ENCODE results near the gene TUBB4A.

The TUBB4A gene

DNA sequence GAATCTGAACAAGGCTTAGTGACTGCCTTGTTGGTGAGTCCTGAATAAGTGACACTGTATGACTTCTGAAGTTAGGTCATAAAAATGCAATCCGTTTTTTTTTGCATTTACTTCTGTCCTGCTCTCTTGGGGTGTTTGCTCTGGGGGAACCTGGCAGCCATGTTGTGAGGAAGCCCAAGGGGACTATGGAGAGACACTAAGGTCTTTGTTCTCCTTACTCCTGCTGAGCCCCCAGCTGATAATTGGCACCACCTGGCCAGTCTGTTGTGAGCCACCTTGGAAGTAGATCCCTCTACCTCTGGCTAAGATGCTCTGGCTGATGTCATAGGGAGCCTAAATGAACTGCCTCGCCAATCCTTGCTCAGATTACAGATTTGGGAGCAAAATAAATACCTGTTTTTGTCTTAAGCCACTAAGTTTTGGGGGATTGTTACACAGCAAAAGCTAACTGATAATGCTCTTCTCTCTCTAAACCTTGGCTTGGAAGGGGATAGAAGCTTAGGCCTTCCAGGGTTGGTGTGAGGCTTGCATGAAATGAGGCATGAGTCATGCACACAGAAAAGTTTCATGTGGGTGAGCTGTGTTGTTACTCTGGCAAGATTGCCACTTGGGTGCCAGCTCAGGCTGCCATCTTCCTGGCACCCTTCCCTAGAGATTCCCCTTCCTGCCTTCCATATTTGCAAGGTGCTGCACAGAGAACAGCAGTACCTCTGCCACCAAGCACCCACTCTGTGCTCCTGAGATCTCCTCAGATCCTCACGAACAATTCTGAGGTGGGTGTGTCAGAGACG lies 10.1 kb downstream of the TUBB4A start:
- no peak for FAIRE-seq

GRCh38 chr19:6490134-6490533 lies 12.0 kb downstream of the TUBB4A start:
- no peak for FAIRE-seq

GRCh38 chr19:6489278-6490061 lies 12.6 kb downstream of the TUBB4A start:
- FAIRE-seq = no peak

- no peak for FAIRE-seq
Measured at GRCh38 chr19:6484831-6485230, 17.3 kb downstream of the TUBB4A start.

DNA sequence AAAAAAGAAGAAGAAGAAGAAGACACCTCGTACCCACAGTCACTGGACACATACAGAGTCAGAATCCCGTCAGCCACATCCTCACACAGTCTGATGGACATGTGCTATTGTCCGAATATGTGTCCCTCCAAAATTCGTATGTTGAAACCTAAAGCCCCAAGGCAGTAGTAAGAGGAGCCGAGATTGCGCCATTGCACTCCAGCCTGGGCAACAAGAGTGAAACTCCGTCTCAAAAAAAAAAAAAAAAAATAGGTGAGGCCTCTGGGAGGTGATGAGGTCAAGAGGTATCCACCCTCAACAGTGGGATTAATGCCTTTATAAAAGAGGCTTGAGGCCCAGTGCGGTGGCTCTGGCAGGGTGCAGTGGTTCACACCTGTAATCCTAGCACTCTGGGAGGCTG lies 17.9 kb downstream of the TUBB4A start:
- FAIRE-seq = no peak

GRCh38 chr19:6483235-6483634 lies 18.9 kb downstream of the TUBB4A start:
- no peak for FAIRE-seq

DNA sequence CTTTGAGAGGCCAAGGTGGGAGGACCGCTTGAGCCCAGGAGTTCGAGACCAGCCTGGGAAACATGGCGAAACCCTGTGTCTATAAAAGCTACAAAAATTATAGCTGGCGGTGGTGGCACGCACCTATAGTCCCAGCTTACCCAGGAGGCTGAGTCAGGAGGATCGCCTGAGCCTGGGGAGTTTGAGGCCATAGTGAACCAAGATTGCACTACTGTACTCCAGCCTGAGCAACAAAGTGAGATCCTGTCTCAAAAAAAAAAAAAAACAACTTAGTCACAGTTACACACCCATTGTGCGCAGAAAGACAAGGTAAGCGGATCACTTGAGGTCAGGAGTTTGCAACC lies 19.8 kb downstream of the TUBB4A start:
- FAIRE-seq = no peak

DNA sequence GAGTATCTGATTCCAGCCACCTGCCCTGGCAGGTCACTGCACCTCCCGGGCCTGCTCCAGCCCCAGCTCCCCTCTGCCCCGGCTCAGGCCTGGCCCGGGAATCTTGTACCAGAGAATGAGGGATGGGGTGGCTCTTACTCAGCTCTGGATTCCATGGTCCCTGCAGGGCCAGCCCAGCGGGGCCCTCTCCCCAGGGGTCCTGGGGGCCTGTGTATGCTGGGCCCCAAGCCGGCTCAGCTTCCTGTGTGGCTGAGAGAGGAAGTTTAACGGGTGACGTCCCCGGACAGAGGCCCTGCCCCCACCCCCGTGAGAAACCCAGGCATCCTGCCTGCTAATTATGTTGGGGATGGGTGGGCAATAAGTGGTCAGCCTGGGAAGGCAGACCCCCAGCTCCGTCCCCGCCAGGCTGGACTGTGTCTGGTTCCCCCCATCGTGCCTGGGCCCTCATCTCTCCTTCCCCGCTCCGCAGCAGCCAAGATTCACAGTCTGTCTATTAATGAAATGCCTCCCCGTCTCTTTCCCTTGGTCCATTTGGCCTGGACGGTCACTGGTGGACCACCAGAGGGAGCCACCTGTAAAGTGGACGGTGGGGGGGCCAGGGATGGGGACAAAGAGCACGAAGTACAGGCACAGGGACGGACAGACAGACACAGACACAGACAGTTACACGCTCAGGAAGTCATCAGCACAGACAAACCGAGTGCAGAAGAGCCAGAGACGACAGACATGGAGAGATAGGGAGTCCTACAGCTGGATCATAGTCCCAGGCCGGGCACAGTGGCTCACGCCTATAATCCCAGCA lies 20.4 kb downstream of the TUBB4A start, which contains the start of gene DENND1C:
Gene DENND1C (minus strand): TSS at position 247 of the 802 bp plus-strand sequence. CDS start 92 bp downstream, at position 155.
- no peak for FAIRE-seq

DNA sequence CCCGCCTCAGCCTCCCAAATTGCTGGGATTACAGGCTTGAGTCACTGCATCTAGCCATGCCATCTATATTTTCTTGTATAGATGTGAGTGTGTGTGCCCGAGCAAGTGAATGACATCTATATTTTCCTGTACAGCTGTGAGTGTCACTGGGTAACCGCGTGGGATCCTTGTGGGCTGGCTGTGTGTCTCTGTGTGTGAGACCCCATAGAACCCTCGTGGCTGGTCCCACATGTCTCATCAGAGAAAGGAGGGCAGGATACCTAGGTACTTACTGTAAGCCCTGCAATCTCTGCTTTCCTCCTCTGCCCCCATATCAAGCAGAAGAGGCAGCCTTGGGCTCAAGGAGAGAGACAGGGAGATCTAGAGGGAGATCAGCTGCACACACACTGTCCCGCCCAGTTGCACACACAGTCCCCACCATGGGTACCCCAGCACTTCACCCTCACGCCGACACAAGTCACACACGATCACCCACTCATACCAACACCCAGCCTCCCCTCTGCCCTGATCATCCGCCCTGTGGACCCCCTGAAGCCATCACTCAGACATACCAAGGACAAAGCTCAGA lies 21.2 kb downstream of the TUBB4A start:
- no peak for FAIRE-seq

GRCh38 chr19:6479836-6480398 lies 22.2 kb downstream of the TUBB4A start:
- no peak for FAIRE-seq

DNA sequence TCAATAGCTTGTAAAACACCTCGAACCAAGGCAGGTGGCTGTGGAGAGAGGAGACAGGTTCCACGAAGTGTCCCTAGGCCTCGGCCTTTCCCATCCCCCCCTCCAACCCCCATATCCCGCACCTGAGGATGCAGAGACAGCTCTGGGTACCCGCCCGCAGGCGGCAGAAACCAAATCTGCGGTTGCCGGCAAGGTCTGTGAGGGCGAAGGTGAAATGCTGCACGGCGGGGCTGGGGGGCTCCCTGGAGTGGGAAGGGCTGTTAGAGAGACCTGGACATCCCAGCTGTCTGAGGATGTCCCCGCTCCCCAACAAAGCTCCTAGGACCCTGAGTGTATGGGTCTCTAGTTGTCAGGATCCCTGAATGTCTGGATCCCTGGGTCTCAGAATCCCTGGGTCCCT lies 23.3 kb downstream of the TUBB4A start:
- no peak for FAIRE-seq

DNA sequence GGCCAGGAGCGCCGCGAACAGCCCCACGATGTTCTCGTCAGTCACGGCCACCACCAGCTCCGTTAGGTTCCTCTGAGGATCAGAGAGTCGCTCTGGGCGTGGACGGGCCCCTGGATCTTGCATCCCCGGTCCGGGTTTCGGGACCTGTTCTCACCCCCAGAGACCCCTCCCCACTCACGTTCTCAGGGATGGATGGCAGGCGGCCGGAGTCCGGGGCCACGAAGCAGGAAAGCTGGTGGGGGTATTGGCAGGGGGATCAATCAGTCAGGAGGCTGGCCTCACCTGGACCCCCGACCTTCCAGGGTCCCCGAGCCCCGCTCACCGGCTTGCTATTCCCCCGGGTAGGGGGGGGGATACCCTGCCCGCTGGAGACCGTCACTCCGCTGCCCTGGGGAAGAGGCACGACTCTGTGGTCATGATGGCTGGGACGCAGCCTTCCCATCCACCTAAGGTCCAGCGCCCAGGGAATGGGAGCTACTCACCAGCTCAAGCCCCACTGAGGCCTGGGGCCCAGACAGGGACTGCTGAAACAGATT lies 25.1 kb downstream of the TUBB4A start:
- no peak for FAIRE-seq

DNA sequence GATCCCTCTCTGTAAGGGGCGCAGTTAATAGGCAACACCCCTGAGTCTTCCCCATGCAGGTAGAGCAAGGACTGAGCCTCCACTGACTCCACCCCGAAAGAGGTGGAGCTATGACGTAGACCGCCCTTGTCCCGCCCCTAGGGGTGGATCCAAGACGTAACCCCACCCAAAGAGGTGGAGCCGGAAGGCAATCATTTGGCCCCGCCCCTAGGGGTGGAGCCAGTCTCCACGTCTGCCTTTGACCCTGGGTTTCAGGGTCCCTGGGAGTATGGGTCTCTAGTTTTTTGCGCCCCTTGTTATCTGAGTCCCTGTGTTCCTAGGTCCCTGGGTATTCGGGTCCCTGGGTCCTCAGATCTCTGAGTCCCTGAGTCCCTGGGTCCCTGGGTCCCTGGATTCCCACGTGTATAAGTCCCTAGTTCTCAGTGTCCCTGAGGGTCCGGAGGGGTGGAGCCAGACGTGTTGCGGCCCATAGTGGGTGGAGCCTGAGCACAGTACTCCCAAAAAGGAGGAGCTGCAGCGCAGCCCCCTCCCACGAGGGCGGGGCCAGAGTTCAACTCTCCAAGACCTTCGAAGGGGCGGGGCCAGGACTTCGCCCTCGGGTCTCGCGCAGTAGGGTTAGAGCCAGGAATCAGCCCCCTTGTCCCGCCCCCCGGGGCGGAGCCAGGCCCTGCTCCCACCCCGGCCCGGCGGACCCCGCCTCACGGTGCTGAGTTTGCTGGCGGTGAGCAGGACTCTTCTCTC lies 25.8 kb downstream of the TUBB4A start:
- FAIRE-seq = no peak

DNA sequence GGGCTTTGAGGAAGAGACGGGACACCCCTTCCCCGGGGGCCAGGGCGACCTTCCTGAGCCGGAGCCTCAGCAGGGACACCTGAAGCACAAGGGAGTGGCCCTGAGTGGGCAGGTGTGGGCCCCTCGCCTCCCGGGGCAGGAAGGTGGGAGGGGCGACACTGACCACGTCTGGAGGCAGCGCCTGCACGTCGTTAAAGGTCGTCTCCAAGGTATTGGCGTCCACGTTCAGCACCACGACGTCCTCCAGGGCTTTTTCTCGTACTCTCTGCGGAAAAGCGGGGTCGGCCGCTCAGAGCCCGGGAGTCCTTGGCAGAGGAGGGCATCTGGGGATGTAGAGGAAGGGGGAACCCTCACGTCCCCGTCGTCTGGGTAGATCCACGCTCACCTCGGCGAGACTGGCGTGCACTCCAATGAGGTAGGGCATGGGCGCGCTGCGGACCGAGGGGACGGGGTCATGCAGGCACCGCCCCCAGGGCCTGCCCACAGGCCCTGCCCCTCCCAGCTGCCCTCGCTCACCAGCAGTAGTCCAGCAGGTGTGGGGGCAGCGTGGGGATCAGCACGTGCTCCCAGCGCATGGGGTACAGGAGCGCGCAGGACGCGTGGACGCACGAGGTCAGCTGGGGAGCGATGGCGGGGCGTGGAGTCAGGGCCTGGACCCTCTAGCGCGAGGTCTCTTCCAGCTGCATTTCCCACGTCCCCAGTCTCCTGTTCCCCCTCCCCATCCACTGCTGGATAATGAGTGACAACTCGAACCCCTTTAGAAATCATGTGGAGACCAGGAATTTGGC lies 26.6 kb downstream of the TUBB4A start:
- no peak for FAIRE-seq

DNA sequence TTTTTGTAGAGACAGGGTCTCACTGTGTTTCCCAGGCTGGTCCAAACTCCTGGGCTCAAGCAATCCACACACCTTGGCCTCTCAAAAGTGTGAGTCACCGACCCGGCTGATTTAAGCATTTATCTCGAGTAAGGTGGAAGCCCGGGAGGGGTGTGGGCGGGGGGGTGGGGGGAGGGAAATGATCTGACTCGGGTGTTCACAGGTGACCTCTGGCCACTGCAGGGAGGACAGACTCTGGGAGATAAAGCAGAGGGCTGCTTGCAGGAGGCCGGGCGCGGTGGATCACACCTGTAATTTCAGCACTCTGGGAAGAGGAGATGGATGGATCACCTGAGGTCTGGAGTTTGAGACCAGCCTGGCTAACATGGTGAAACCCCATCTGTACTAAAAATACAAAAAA lies 28.5 kb downstream of the TUBB4A start:
- no peak for FAIRE-seq

DNA sequence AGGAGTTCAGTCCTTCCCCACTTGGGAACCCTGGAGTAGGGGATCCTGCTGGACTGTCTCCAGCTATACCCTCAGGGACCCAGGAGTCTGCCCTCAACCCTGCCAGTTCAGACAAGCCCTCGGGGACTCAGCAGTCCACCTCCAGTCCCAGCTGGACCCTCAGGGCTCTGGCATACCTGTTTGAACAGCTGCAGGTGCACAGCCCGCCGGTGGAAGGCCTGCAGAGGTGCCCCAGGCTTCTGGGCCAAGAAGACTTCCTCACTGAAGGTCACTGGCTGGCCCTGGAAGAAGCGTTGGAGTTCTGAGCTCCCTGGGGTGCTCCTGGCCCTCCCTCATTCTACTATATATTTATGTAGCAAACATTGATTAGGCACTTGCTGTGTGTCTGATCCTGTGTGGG lies 29.4 kb downstream of the TUBB4A start:
- FAIRE-seq = no peak

DNA sequence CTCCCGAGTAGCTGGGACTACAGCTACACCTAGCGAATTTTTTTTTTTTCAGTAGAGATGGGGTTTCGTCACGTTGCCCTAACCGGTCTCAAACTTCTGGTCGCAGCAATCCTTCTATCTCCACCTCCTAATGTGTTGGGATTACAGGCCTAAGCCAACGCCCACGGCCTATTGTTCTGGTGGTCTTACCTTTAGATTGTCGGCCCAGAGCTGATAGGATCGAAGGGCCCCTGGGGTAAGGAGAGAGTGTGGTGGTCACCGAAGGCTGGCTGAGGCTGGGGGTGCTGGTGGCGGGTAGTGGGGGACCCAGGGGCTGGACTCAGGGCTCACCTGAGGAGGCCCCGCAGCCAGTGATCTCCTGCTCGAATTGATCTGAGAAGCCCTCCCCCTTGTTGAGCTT lies 31.0 kb downstream of the TUBB4A start:
- no peak for FAIRE-seq

DNA sequence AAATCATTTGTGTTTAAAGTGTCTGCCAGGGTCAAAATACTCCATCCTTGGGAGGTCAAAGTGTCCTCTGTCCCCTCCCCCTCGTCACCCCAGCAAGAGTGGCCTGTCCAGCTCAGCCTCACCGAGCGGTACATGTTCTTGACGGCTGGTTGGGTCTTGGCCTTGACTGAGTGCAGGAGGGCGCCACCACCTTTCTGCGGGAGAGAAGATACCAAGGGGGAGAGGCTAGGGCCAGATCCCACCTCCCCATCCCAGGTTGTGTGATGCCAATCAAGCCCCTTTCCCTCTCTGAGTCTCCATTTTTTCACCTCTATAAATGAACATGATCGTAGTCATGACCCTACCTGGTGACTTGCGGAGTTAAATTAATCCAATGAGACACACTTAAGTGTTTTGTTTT lies 31.9 kb downstream of the TUBB4A start:
- no peak for FAIRE-seq

DNA sequence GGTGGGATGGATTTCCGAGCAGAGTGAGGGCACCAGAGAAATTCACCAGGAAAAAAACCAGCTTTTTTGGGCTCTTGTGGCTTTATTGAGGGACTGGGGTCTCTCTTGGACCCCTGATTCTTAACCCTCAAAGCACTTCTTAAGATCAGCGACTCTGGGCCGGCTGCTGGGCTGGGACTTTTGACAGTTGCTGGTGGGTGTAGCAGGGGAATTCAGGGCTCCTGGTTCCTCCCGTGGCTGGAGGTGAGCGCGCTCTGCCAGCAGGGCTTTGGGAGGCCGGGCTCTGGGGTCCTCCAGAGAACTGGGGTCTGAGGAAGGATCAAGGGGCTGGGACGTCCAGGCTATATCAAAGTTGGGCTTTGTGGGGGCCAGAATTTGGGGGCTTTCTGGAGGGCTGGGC lies 34.7 kb downstream of the TUBB4A start:
- no peak for FAIRE-seq

DNA sequence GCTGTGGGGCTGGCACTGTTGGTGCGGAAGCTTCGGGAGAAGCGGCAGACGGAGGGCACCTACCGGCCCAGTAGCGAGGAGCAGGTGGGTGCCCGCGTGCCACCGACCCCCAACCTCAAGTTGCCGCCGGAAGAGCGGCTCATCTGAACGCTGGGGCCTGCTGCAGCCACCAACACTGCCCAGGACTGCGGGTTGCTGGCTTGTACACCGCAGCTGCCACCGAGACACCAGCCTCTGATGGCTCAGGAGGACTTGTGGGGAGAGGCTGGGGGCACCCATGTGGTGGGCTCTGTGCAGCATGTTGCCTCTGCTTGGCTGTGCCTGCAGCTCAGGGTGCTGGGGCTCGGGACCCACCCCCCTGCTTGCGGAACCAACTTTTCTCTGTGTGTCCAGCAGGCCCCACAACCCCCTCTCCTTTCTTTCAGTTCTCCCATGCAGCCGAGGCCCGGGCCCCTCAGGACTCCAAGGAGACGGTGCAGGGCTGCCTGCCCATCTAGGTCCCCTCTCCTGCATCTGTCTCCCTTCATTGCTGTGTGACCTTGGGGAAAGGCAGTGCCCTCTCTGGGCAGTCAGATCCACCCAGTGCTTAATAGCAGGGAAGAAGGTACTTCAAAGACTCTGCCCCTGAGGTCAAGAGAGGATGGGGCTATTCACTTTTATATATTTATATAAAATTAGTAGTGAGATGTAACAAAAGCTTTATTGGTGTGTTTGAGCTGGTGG lies 35.4 kb downstream of the TUBB4A start:
- no peak for FAIRE-seq

Data from TTC549 (cell line).